NT2/D1 (cell line): ENCODE results near the gene RBL1.

ENCODE experiments used
- YY1 ChIP-seq: IDR thresholded peaks from 2 replicates; pipeline ENCODE4 v1.6.1; 2011; ENCODE audit not compliant: insufficient read length, insufficient read depth
- ZNF274 ChIP-seq: IDR thresholded peaks from 2 replicates; pipeline ENCODE4 v1.6.1; 2011; ENCODE audit warnings: mild to moderate bottlenecking, low read depth, low read length

DNA sequence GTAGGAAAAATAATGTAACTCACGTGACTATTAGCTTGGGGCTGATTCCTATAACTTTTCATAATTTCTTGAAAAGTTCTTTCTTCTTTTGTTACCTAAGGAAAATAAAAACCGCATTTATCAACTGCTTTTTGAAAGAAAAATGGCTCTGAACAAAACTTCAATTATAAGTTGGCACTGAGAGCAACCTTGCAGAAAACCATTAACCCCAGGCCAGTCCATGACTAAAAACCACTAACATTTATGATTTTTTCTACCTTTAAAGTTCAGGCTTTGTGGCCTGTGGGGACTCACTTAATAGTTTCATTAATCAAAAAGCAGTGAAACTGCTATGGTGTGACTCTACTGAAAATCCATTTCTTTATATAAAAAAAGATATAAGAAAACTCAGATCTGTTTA, 75.2 kb downstream of the RBL1 start:
- TF ChIP-seq YY1: no peak
- no peak for TF ChIP-seq ZNF274
